Body of pancreas (tissue), 4 donors: ENCODE measurements around the gene CDC25B. TPM values are rescaled to one million over a fixed set of nuclear protein-coding genes. Genes with fewer than 3 reads are reported as not detected.
A peak's percentile ranks its signal among the peaks of the same experiment; 100 is the strongest.

ENCODE experiments used
- ATAC-seq: fragments of 150-250 bp; one replicate; pipeline ENCODE4 v1.9.1; 2016
- DNase-seq, 4 donors: peaks; one replicate each; pipeline ENCODE4 v3.0.0-alpha.2; 2019
- H3K27ac ChIP-seq, 4 donors: fragments of 200-600 bp; sonication (generic); 1 replicate in 3 of 4; 2 replicates in 1 of 4; pipeline versions ENCODE4 v1.5.1 to v1.6.1; 2016 to 2019; ENCODE audit warnings: mild to moderate bottlenecking in 1 of 4, mixed read lengths in 1 of 4, moderate library complexity in 1 of 4
- H3K27me3 ChIP-seq, 2 donors: fragments of 200-600 bp; sonication (generic); one replicate each; pipeline ENCODE4 v1.6.0; 2016; ENCODE audit warnings: mild to moderate bottlenecking in 1 of 2
- H3K36me3 ChIP-seq, 2 donors: fragments of 200-600 bp; sonication (generic); replicated peaks in 1 of 2; 2 replicates each; pipeline ENCODE4 v1.5.1; 2016; ENCODE audit warnings: low read depth in 2 of 2; ENCODE audit not compliant: insufficient read depth in 1 of 2
- H3K4me1 ChIP-seq: fragments of 200-600 bp; sonication (generic); one replicate; pipeline ENCODE4 v1.6.0; 2016
- H3K4me3 ChIP-seq, 2 donors: fragments of 200-600 bp; sonication (generic); 1 replicate in 1 of 2; 2 replicates in 1 of 2; pipeline ENCODE4 v1.5.1; 2016 to 2019
- H3K9me3 ChIP-seq, 3 donors: fragments of 200-600 bp; sonication (generic); 1 replicate in 2 of 3; 2 replicates in 1 of 3; pipeline ENCODE4 v1.5.1; 2016
- POLR2A ChIP-seq, 3 donors: fragments of 450-650 bp; IDR thresholded peaks; one replicate each; pipeline ENCODE4 v1.6.1; 2016; ENCODE audit warnings: antibody characterized with exemption in 3 of 3, mild to moderate bottlenecking in 2 of 3
- WGBS, 2 donors: methylation state at CpG; one replicate each; pipeline ENCODE4 v1.1.5; 2017; 5-methylcytosine and 5-hydroxymethylcytosine counted together
- intact Hi-C: fragments of 100-400 bp; cut with DNase I; formaldehyde crosslinking; loops from one replicate; pipeline ENCODE4 v1.15.1; 2023
- total RNA-seq, 2 donors: library from RNA; depleted of rRNA; stranded (reverse); fragments of >200 nt; gene quantifications; one replicate each; pipeline ENCODE4 v1.1.0, GENCODE V29; 2016
- TF ChIP-seq, protein P1 (sequence below), 7 experiments: fragments of 450-650 bp in 4 of 7; fragments of 200-600 bp in 3 of 7; sonication (generic) in 3 of 7; IDR thresholded peaks; one replicate each; pipeline ENCODE4 v1.5.1; 2016 to 2019; ENCODE audit warnings: antibody characterized with exemption in 7 of 7

The CDC25B gene
- total RNA-seq, 2 donors from 2014 or later, result 8.8 to 22.7 TPM

DNA sequence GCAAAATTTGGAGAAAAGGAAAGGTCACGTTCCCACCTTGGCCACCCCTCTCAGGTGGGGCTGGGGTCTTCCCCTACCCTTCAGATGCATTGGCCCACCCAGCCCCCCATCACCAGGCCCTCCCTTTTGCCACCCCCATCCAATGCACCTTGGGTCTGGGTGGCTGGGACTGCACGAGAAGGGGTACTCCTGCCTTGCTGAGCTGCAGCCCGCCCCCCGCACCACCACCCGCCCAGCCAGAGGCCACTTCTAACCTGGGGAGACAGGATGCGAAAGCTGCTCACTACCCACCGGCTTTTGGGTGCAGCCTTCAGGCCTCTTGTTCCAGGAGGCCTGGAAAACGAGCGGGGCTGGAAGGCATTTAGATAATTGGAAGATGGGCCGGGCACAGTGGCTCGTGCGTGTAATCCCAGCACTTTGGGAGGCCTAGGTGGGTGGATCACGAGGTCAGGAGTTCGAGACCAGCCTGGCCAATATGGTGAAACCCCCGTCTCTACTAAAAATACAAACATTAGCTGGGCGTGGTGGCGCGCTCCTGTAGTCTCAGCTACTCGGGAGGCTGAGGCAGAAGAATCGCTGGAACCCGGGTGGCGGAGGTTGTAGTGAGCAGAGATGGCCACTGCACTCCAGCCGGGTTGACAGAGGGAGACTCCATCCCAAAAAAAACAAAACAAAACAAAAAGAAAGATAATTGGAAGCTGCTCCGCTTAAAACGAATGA, 1.2 kb upstream of the CDC25B start:
- DNase-seq (peak in 1 of 4 donors; percentile 12), ATAC-seq (no peak)

DNA sequence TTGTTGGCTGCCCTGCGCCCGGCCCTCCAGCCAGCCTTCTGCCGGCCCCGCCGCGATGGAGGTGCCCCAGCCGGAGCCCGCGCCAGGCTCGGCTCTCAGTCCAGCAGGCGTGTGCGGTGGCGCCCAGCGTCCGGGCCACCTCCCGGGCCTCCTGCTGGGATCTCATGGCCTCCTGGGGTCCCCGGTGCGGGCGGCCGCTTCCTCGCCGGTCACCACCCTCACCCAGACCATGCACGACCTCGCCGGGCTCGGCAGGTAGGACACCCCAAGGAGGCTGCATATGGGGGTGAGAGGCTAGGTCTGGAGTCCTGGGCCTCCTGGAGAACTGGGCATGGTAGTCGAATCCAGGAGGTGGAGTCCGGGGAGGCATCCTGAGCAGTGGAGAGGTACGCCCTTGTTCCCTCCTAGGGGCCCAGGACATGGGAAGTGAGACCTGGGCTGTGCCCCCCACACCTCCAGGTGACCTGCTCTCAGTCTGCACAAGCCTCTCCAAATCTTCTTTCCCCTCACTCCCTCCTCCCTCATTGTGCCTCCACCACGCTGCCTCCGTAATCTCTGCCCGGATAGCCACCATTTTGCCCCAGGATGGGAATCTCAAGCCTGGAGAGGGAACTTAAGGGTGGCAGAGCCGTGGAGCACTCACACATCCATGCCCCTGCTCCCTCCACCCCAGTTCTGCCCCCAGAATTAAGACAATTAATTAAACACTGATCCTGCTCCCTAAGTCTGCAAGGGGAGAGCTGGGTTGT, 541 bp downstream of the CDC25B start:
- WGBS, 2 donors, result 15 to 68% methylated on average over 4 to 31 of the region's 33 CpGs
- H3K27me3 ChIP-seq, result no peaks in the 10 kb centered on the region
- peak overlapping the region; percentile 14 to 77 for H3K4me3 ChIP-seq
- ATAC-seq (no peak), DNase-seq (no peak)
- H3K4me1 ChIP-seq, result peaks cover 21% of the 10 kb centered on the region
- TF ChIP-seq, protein P1, sequence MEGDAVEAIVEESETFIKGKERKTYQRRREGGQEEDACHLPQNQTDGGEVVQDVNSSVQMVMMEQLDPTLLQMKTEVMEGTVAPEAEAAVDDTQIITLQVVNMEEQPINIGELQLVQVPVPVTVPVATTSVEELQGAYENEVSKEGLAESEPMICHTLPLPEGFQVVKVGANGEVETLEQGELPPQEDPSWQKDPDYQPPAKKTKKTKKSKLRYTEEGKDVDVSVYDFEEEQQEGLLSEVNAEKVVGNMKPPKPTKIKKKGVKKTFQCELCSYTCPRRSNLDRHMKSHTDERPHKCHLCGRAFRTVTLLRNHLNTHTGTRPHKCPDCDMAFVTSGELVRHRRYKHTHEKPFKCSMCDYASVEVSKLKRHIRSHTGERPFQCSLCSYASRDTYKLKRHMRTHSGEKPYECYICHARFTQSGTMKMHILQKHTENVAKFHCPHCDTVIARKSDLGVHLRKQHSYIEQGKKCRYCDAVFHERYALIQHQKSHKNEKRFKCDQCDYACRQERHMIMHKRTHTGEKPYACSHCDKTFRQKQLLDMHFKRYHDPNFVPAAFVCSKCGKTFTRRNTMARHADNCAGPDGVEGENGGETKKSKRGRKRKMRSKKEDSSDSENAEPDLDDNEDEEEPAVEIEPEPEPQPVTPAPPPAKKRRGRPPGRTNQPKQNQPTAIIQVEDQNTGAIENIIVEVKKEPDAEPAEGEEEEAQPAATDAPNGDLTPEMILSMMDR (IDR thresholded peaks at IDR 0.05), result no peak
- TF ChIP-seq POLR2A (IDR thresholded peaks at IDR 0.05), result no peak
- no peaks in the 10 kb centered on the region for H3K9me3 ChIP-seq
- H3K27ac ChIP-seq, result peak overlapping the region in 3 of 4 donors; percentile 88 to 92 (median 90)
- H3K36me3 ChIP-seq, result no peaks in the 10 kb centered on the region
- intact Hi-C loops, result no loop called here

More for the DNA sequence above, 1.2 kb upstream of the CDC25B start:
- Histone ChIP-seq H3K36me3 (no peaks in the 10 kb centered on the region), H3K27ac (peak overlapping the region in 2 of 4 donors; percentile 88 to 92), H3K4me3 (peak overlapping the region in 1 of 2 donors; percentile 14), H3K4me1 (peaks cover 21% of the 10 kb centered on the region), H3K27me3 (no peaks in the 10 kb centered on the region), H3K9me3 (no peaks in the 10 kb centered on the region)
- 83 to 87% methylated on average over 24 to 25 of the region's 25 CpGs for WGBS, 2 donors
- TF ChIP-seq, protein P1 (IDR thresholded peaks at IDR 0.05), result no peak
- no peak for TF ChIP-seq POLR2A (IDR thresholded peaks at IDR 0.05)
- intact Hi-C loops, result no loop called here

DNA sequence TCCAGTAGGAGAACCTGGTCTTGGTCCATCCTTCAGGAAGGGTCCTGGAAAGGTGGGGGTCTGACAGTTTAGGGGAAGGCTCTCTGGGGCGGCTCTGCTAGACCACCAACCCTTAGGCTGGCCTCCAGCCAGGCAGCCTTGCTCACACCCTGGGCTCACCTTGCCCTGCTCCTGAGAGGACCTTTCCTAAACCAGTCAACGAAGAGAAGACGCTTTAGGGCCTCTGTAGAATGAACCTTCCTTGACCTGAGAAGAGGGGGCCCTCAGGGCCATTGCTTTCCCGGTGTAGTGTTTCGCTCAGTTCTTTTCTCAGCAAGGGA, 1.1 kb downstream of the CDC25B start:
- intact Hi-C loops, result no loop called here
- DNase-seq (no peak), ATAC-seq (no peak)
- Histone ChIP-seq H3K27ac (no peak overlapping the region), H3K4me3 (no peak overlapping the region), H3K4me1 (peaks cover 21% of the 10 kb centered on the region), H3K9me3 (no peaks in the 10 kb centered on the region), H3K27me3 (no peaks in the 10 kb centered on the region), H3K36me3 (no peaks in the 10 kb centered on the region)
- WGBS, 2 donors, result 90 to 93% methylated on average over 5 of the region's 5 CpGs
- TF ChIP-seq POLR2A (IDR thresholded peaks at IDR 0.05), result no peak

DNA sequence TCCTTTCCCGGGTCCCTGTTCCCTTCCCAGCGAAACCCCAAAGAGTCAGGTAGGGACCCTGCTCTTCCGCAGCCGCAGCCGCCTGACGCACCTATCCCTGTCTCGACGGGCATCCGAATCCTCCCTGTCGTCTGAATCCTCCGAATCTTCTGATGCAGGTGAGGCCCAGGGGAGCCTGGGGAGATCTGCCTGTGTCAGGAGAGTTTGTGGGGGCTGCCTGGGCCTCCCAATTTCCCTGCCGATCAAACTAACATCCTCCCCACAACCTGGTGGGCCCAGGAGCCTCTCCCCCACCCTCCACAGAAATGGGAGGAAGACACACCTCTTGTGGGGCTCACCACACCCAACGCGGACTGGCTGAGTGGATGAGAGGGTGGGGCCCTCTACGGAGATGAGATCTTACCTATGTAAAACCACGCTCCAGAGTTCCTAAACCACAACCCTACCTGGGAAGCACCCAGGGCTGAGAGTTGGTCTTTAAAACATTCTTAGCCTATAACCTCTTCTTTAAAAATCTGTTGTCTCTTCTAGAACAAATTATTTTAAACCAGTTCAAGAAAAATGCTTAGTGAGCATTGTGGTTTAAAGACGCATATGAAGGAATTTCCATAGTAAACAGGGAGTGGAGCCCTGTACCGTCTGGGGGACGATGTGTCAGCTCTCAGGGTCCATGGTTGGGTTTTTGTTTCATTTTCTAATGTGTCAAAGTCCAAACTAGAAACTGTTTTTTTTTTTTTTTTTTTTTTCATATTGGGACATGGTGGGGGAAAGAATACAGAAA, 1.7 kb downstream of the CDC25B start:
- DNase-seq (no peak), ATAC-seq (no peak)
- peaks cover 26% of the 10 kb centered on the region for H3K4me1 ChIP-seq
- intact Hi-C loops, result no loop called here
- no peaks in the 10 kb centered on the region for H3K36me3 ChIP-seq
- WGBS, 2 donors, result 82 to 87% methylated on average over 19 of the region's 19 CpGs
- H3K4me3 ChIP-seq, result no peak overlapping the region
- no peaks in the 10 kb centered on the region for H3K27me3 ChIP-seq
- TF ChIP-seq POLR2A (IDR thresholded peaks at IDR 0.05), result no peak
- TF ChIP-seq, protein P1 (IDR thresholded peaks at IDR 0.05), result no peak
- H3K9me3 ChIP-seq, result no peaks in the 10 kb centered on the region
- no peak overlapping the region for H3K27ac ChIP-seq

DNA sequence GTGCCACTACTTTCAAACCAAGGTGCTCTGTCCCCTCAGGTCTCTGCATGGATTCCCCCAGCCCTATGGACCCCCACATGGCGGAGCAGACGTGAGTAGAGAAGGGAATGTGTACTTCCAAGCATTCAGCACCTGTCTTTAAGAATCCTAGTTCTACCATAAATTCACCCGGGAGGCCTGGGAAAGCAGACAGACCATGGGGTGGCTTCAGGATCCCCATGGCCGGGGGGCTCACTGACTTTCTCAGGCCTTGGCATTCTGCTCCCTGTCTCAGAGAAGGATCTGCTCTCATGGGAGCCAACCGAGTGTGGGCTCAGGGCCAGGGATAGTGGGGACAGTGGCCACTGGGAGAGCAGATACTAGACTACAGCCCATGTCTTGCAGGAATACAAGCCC, 2.3 kb downstream of the CDC25B start:
- Histone ChIP-seq H3K4me1 (peaks cover 28% of the 10 kb centered on the region), H3K4me3 (no peak overlapping the region), H3K27ac (no peak overlapping the region), H3K9me3 (no peaks in the 10 kb centered on the region), H3K27me3 (no peaks in the 10 kb centered on the region), H3K36me3 (no peaks in the 10 kb centered on the region)
- DNase-seq, result no peak
- ATAC-seq, result no peak
- 71 to 86% methylated on average over 3 to 5 of the region's 5 CpGs for whole genome bisulfite sequencing, 2 donors
- intact Hi-C loops, result no loop called here
- TF ChIP-seq POLR2A (IDR thresholded peaks at IDR 0.05), result no peak
- TF ChIP-seq, protein P1 (IDR thresholded peaks at IDR 0.05), result no peak
